ENCODE data around the gene YBX3.
A peak's percentile ranks its signal among the peaks of the same experiment; 100 is the strongest.

Gene YBX3

GRCh38 chr12:10740182-10740581 is 17.1 kb upstream of the YBX3 start:
- no peak overlapping the region for H3K27ac ChIP-seq
- no peaks in the 10 kb centered on the region for H3K27me3 ChIP-seq
- no peaks in the 10 kb centered on the region for H3K4me1 ChIP-seq
- no peak overlapping the region for H3K9ac ChIP-seq
- no peaks in the 10 kb centered on the region for H4K20me1 ChIP-seq
- H3K36me3 ChIP-seq: no peaks in the 10 kb centered on the region
- H3K9me3 ChIP-seq: no peaks in the 10 kb centered on the region
- H3K4me2 ChIP-seq: no peak overlapping the region
- TF ChIP-seq Cebpa-rat (IDR thresholded peaks at IDR 0.05): no peak
- no peak overlapping the region for H3K4me3 ChIP-seq

- Histone ChIP-seq H4K20me1 (no peaks in the 10 kb centered on the region), H3K4me2 (peak overlapping the region; percentile 16; the same call in 1 of the 2 replicates), H3K36me3 (no peaks in the 10 kb centered on the region), H3K4me3 (no peak overlapping the region), H3K4me1 (no peaks in the 10 kb centered on the region), H3K27ac (no peak overlapping the region), H3K9me3 (no peaks in the 10 kb centered on the region), H3K27me3 (no peaks in the 10 kb centered on the region), H3K9ac (no peak overlapping the region)
- no peak for TF ChIP-seq Cebpa-rat (IDR thresholded peaks at IDR 0.05)
Observed at GRCh38 chr12:10739157-10740118, 16.3 kb upstream of the YBX3 start.

GRCh38 chr12:10737249-10737648 is 14.1 kb upstream of the YBX3 start:
- no peak for TF ChIP-seq Cebpa-rat (IDR thresholded peaks at IDR 0.05)
- H3K9me3 ChIP-seq: no peaks in the 10 kb centered on the region

GRCh38 chr12:10736463-10736862 is 13.3 kb upstream of the YBX3 start:
- H3K9ac ChIP-seq: no peak overlapping the region
- no peaks in the 10 kb centered on the region for H3K36me3 ChIP-seq
- H3K27ac ChIP-seq: no peak overlapping the region
- H3K9me3 ChIP-seq: no peaks in the 10 kb centered on the region
- no peaks in the 10 kb centered on the region for H3K27me3 ChIP-seq
- H3K4me2 ChIP-seq: no peak overlapping the region
- TF ChIP-seq Cebpa-rat (IDR thresholded peaks at IDR 0.05): no peak
- no peaks in the 10 kb centered on the region for H4K20me1 ChIP-seq
- H3K4me3 ChIP-seq: no peak overlapping the region
- no peaks in the 10 kb centered on the region for H3K4me1 ChIP-seq

More at GRCh38 chr12:10737249-10737648, 14.1 kb upstream of the YBX3 start:
- Histone ChIP-seq H3K9ac (no peak overlapping the region), H3K27ac (no peak overlapping the region), H3K4me1 (no peaks in the 10 kb centered on the region), H3K4me3 (no peak overlapping the region), H3K27me3 (no peaks in the 10 kb centered on the region), H4K20me1 (no peaks in the 10 kb centered on the region), H3K4me2 (no peak overlapping the region), H3K36me3 (no peaks in the 10 kb centered on the region)

DNA sequence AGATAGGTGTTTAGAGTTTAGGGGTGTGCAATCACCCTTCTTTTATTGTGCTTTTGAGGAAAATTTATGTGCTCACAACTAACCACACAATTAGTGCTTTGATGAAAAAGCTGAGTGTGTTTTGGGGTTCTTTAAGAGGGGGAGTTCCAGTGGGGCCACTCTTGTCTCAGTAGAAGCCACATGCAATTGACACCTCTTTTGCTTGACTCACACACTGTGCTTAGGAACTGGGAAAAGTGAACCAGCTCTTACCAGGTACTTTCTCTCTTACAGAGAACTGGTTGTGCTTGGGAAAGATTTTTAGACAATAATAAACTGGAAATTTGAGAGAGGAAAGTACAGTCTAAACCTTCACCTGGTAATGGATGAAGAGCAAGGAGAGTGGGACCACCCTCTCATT is 12.3 kb upstream of the YBX3 start:
- Histone ChIP-seq H3K9ac (no peak overlapping the region), H3K4me3 (no peak overlapping the region), H3K4me1 (no peaks in the 10 kb centered on the region), H3K27me3 (no peaks in the 10 kb centered on the region), H3K27ac (no peak overlapping the region), H3K9me3 (no peaks in the 10 kb centered on the region), H4K20me1 (no peaks in the 10 kb centered on the region), H3K36me3 (no peaks in the 10 kb centered on the region), H3K4me2 (no peak overlapping the region)
- TF ChIP-seq Cebpa-rat (IDR thresholded peaks at IDR 0.05): no peak

GRCh38 chr12:10732549-10732948 is 9.4 kb upstream of the YBX3 start:
- no peaks in the 10 kb centered on the region for H4K20me1 ChIP-seq
- H3K9ac ChIP-seq: no peak overlapping the region
- no peak overlapping the region for H3K27ac ChIP-seq
- H3K4me2 ChIP-seq: no peak overlapping the region
- no peak for TF ChIP-seq Cebpa-rat (IDR thresholded peaks at IDR 0.05)
- H3K36me3 ChIP-seq: no peaks in the 10 kb centered on the region
- H3K4me1 ChIP-seq: no peaks in the 10 kb centered on the region
- no peak overlapping the region for H3K4me3 ChIP-seq
- H3K9me3 ChIP-seq: no peaks in the 10 kb centered on the region
- H3K27me3 ChIP-seq: no peaks in the 10 kb centered on the region

DNA sequence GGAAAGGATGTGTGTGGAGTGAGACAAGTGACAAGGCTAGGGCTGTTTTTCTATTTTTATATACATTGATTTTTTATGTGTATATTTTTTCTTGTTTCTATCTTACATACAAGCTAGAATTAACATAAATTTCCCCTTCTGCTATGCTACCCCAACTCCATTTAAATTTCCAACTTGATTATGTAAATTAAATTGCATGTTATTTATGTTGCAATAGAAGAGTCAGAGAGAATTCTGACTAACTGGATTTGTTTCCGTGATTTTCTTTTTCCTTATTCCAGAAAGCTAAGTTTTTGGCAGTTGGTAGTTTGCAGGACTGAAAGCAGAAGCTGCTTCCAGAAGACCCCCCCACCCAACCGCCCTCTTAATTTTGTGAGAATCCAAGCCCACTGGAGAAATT is 8.9 kb upstream of the YBX3 start:
- H3K36me3 ChIP-seq: no peaks in the 10 kb centered on the region
- no peaks in the 10 kb centered on the region for H3K4me1 ChIP-seq
- H3K27me3 ChIP-seq: no peaks in the 10 kb centered on the region
- no peak for TF ChIP-seq Cebpa-rat (IDR thresholded peaks at IDR 0.05)
- H3K9ac ChIP-seq: no peak overlapping the region
- no peak overlapping the region for H3K4me3 ChIP-seq
- no peaks in the 10 kb centered on the region for H4K20me1 ChIP-seq
- no peak overlapping the region for H3K4me2 ChIP-seq
- H3K27ac ChIP-seq: no peak overlapping the region
- no peaks in the 10 kb centered on the region for H3K9me3 ChIP-seq

DNA sequence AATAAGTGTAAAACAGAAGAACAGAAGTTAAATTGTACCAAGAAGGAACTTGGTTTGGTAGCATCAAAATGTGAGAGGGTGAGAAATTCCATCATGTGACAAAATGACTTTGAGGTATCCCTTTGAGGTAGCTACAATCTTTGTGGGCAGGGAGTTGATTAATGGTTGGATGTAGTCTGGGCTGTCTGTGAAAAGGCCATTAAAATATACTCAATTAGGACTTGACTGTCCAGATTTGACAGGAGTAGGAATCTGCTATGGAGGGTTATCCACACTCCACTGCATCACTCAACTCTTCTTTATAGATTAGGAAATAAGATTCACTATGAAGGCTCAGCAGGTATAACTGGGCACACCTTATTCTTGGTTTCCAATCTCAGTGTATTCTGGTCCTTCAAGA is 7.4 kb upstream of the YBX3 start:
- Histone ChIP-seq H3K9ac (no peak overlapping the region), H3K4me2 (no peak overlapping the region), H3K36me3 (no peaks in the 10 kb centered on the region), H4K20me1 (no peaks in the 10 kb centered on the region), H3K4me3 (no peak overlapping the region), H3K9me3 (no peaks in the 10 kb centered on the region), H3K27me3 (no peaks in the 10 kb centered on the region), H3K27ac (no peak overlapping the region), H3K4me1 (no peaks in the 10 kb centered on the region)
- TF ChIP-seq Cebpa-rat (IDR thresholded peaks at IDR 0.05): no peak

DNA sequence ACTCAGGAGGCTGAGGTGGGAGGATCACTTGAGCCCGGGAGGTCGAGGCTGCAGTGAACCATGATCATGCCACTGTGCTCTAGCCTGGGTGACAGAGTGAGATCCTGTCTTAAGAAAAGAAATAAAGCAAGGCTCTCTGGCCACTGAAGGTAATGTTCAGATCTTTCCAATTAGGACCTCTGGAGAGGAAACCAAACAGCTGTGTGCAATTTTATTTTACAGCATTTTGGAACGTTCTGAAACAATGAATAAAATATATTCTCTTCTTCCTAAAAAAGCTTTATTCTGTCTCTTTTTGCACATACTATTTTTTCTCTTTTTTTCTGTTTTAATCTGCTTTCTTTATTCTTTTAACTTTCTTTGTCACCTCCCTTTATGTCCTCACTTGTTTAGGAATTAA is 5.0 kb upstream of the YBX3 start:
- H3K4me1 ChIP-seq: peaks cover 11% of the 10 kb centered on the region
- H3K9ac ChIP-seq: no peak overlapping the region
- no peaks in the 10 kb centered on the region for H3K9me3 ChIP-seq
- no peaks in the 10 kb centered on the region for H4K20me1 ChIP-seq
- H3K27me3 ChIP-seq: no peaks in the 10 kb centered on the region
- H3K4me3 ChIP-seq: no peak overlapping the region
- no peak overlapping the region for H3K27ac ChIP-seq
- no peak for TF ChIP-seq Cebpa-rat (IDR thresholded peaks at IDR 0.05)
- no peak overlapping the region for H3K4me2 ChIP-seq
- H3K36me3 ChIP-seq: no peaks in the 10 kb centered on the region

- no peak overlapping the region for H3K9ac ChIP-seq
- H3K9me3 ChIP-seq: no peaks in the 10 kb centered on the region
- H3K27me3 ChIP-seq: no peaks in the 10 kb centered on the region
- H3K36me3 ChIP-seq: no peaks in the 10 kb centered on the region
- no peak overlapping the region for H3K4me2 ChIP-seq
- H3K4me3 ChIP-seq: no peak overlapping the region
- TF ChIP-seq Cebpa-rat (IDR thresholded peaks at IDR 0.05): no peak
- H4K20me1 ChIP-seq: peaks cover 5% of the 10 kb centered on the region; the same call in 1 of the 2 replicates
- H3K27ac ChIP-seq: no peak overlapping the region
- peaks cover 11% of the 10 kb centered on the region for H3K4me1 ChIP-seq
Observed at GRCh38 chr12:10726945-10727344, 3.8 kb upstream of the YBX3 start.
